ENCODE measurements around the gene SELENOT.

DNA sequence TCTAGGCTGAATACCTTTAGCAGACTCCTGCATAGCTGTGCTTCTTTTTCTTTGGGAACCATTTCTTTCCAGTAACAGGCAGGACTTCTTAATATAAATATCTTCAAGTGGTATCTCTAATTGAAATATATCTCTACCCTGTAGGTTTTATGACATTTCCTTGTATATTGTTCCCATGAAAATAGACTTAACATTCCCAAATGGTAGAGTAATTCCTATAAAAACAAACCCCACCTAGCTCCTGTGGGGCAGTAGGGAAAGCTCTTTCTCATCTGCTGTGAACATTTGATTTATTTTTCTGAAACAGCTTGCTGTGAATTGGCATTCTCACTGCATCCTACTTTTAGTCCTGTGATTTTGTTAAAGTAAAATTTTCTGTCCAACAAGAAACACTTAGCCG lies 20.8 kb downstream of the SELENOT start:
- TF ChIP-seq CTCF (conservative IDR thresholded peaks at IDR 0.05; ENCODE audit: low read length) = no peak
- no peak for TF ChIP-seq EZH2phosphoT487 (IDR thresholded peaks at IDR 0.05; ENCODE audit: borderline replicate concordance)
